ENCODE results near the gene FAM177B.

The FAM177B gene

GRCh38 chr1:222767152-222767571, 30.2 kb downstream of the FAM177B start:
- Histone ChIP-seq H3K4me2 (no peak overlapping the region), H3K36me3 (ENCODE audit: insufficient read depth) (no peaks in the 10 kb centered on the region), H3K27me3 (ENCODE audit: insufficient read depth, low read depth) (no peaks in the 10 kb centered on the region), H3K27ac (no peak overlapping the region), H2AFZ (ENCODE audit: low read depth) (no peak overlapping the region), H3K4me3 (IDR thresholded peaks at IDR 0.05; ENCODE audit: insufficient read depth, low read depth, low read length) (no peak overlapping the region), H3K9ac (no peak overlapping the region), H3K79me2 (ENCODE audit: insufficient read depth, low read depth) (no peaks in the 10 kb centered on the region), H3K4me1 (ENCODE audit: low read depth, poor library complexity, severe bottlenecking) (no peaks in the 10 kb centered on the region), H4K20me1 (ENCODE audit: insufficient read depth) (no peaks in the 10 kb centered on the region)
- no peak for TF ChIP-seq CTCF (conservative IDR thresholded peaks at IDR 0.05; ENCODE audit: low read depth, low read length)

- Histone ChIP-seq H3K27me3 (ENCODE audit: insufficient read depth, low read depth) (no peaks in the 10 kb centered on the region), H3K36me3 (ENCODE audit: insufficient read depth) (no peaks in the 10 kb centered on the region), H2AFZ (ENCODE audit: low read depth) (no peak overlapping the region), H3K4me3 (IDR thresholded peaks at IDR 0.05; ENCODE audit: insufficient read depth, low read depth, low read length) (no peak overlapping the region), H3K4me2 (no peak overlapping the region), H3K4me1 (ENCODE audit: low read depth, poor library complexity, severe bottlenecking) (no peaks in the 10 kb centered on the region), H3K27ac (no peak overlapping the region), H4K20me1 (ENCODE audit: insufficient read depth) (no peaks in the 10 kb centered on the region), H3K79me2 (ENCODE audit: insufficient read depth, low read depth) (no peaks in the 10 kb centered on the region), H3K9ac (no peak overlapping the region)
- TF ChIP-seq CTCF (conservative IDR thresholded peaks at IDR 0.05; ENCODE audit: low read depth, low read length), result no peak
Measured at GRCh38 chr1:222768592-222768991, 31.6 kb downstream of the FAM177B start.

GRCh38 chr1:222769181-222769580, 32.2 kb downstream of the FAM177B start:
- H3K4me3 ChIP-seq (IDR thresholded peaks at IDR 0.05; ENCODE audit: insufficient read depth, low read depth, low read length), result no peak overlapping the region
- no peak overlapping the region for H3K4me2 ChIP-seq
- TF ChIP-seq CTCF (conservative IDR thresholded peaks at IDR 0.05; ENCODE audit: low read depth, low read length), result peak; percentile 63; the same call in 1 of the 2 replicates
- no peak overlapping the region for H2AFZ ChIP-seq (ENCODE audit: low read depth)
- no peak overlapping the region for H3K9ac ChIP-seq
- no peaks in the 10 kb centered on the region for H3K27me3 ChIP-seq (ENCODE audit: insufficient read depth, low read depth)
- no peaks in the 10 kb centered on the region for H4K20me1 ChIP-seq (ENCODE audit: insufficient read depth)
- no peaks in the 10 kb centered on the region for H3K79me2 ChIP-seq (ENCODE audit: insufficient read depth, low read depth)
- H3K36me3 ChIP-seq (ENCODE audit: insufficient read depth), result no peaks in the 10 kb centered on the region
- no peak overlapping the region for H3K27ac ChIP-seq
- H3K4me1 ChIP-seq (ENCODE audit: low read depth, poor library complexity, severe bottlenecking), result no peaks in the 10 kb centered on the region

GRCh38 chr1:222769971-222770620, 33.1 kb downstream of the FAM177B start:
- no peak for TF ChIP-seq CTCF (conservative IDR thresholded peaks at IDR 0.05; ENCODE audit: low read depth, low read length)

More at GRCh38 chr1:222769971-222770620, 33.1 kb downstream of the FAM177B start:
- Histone ChIP-seq H4K20me1 (ENCODE audit: insufficient read depth) (no peaks in the 10 kb centered on the region), H3K27ac (no peak overlapping the region), H3K4me3 (IDR thresholded peaks at IDR 0.05; ENCODE audit: insufficient read depth, low read depth, low read length) (no peak overlapping the region), H3K4me2 (no peak overlapping the region), H3K4me1 (ENCODE audit: low read depth, poor library complexity, severe bottlenecking) (no peaks in the 10 kb centered on the region), H3K9ac (no peak overlapping the region), H2AFZ (ENCODE audit: low read depth) (no peak overlapping the region), H3K27me3 (ENCODE audit: insufficient read depth, low read depth) (no peaks in the 10 kb centered on the region), H3K79me2 (ENCODE audit: insufficient read depth, low read depth) (no peaks in the 10 kb centered on the region), H3K36me3 (ENCODE audit: insufficient read depth) (no peaks in the 10 kb centered on the region)
